PC-3 (cell line): ENCODE data around the gene MCRIP2. TPM values are rescaled to one million over a fixed set of nuclear protein-coding genes. Genes with fewer than 3 reads are reported as not detected.

Experiments used
- ATAC-seq: fragments of 200-7000 bp; cut with Tn5 transposase; 2 replicates; pipeline ENCODE4 v1.9.1; 2020; ENCODE audit warnings: mild to moderate bottlenecking, moderate library complexity
- BruUV-seq: library from RNA; stranded (reverse); fragments of 400-500 nt; replicated peaks from 2 replicates; lab custom pipeline; 2021; lab: Mats Ljungman, UMichigan
- CTCF ChIA-PET: fragments of 300-600 bp; sonication (Branson Sonifier 250); formaldehyde crosslinking; loops from one replicate; lab custom pipeline; 2022; ENCODE audit warnings: antibody characterized with exemption; lab: Charles Lee
- POLR2A ChIA-PET: fragments of 300-600 bp; sonication (Branson Sonifier 250); formaldehyde crosslinking; loops from one replicate; lab custom pipeline; 2022; ENCODE audit warnings: antibody characterized with exemption; ENCODE audit not compliant: unreplicated experiment; lab: Charles Lee
- DNase-seq: peaks from one replicate; pipeline ENCODE4 v3.0.0-alpha.2; 2015
- H2AFZ ChIP-seq: fragments of 300-600 bp; sonication (generic); 2 replicates; pipeline ENCODE4 v1.6.0; 2016; ENCODE audit warnings: antibody characterized with exemption, low read length
- H3F3A ChIP-seq: fragments of 300-600 bp; sonication (generic); one replicate; pipeline ENCODE4 v1.6.0; 2017; ENCODE audit warnings: antibody characterized with exemption, low read length, control low read depth, mild to moderate bottlenecking; ENCODE audit not compliant: unreplicated experiment
- H3K27ac ChIP-seq: fragments of 300-600 bp; sonication (generic); 2 replicates; pipeline ENCODE4 v1.5.1; 2016; ENCODE audit warnings: mild to moderate bottlenecking, low read length
- H3K27me3 ChIP-seq: fragments of 300-600 bp; sonication (generic); 2 replicates; pipeline ENCODE4 v1.6.1; 2016; ENCODE audit warnings: low read length, mixed read lengths
- H3K36me3 ChIP-seq: fragments of 300-600 bp; sonication (generic); 2 replicates; pipeline ENCODE4 v1.6.1; 2016; ENCODE audit warnings: low read depth, mixed run types, low read length, mixed read lengths
- H3K4me1 ChIP-seq: fragments of 300-600 bp; sonication (generic); 2 replicates; pipeline ENCODE4 v1.5.1; 2016; ENCODE audit warnings: low read length; ENCODE audit not compliant: insufficient read depth
- H3K4me2 ChIP-seq: fragments of 300-600 bp; sonication (generic); 2 replicates; pipeline ENCODE4 v1.6.0; 2016; ENCODE audit warnings: low read length
- H3K4me3 ChIP-seq: fragments of 300-600 bp; sonication (generic); 2 replicates; pipeline ENCODE4 v1.5.1; 2016; ENCODE audit warnings: mild to moderate bottlenecking, low read length, mixed read lengths
- H3K79me2 ChIP-seq: fragments of 300-600 bp; sonication (generic); 2 replicates; pipeline ENCODE4 v1.6.1; 2017; ENCODE audit warnings: low read length, mixed read lengths
- H3K9ac ChIP-seq: fragments of 300-600 bp; sonication (generic); 2 replicates; pipeline ENCODE4 v1.6.0; 2016; ENCODE audit warnings: mild to moderate bottlenecking, low read length
- H3K9me2 ChIP-seq: fragments of 300-600 bp; sonication (generic); replicated peaks from 2 replicates; pipeline ENCODE4 v1.6.1; 2016; ENCODE audit warnings: mixed run types, low read length, mixed read lengths
- H3K9me3 ChIP-seq: fragments of 300-600 bp; sonication (generic); 2 replicates; pipeline ENCODE4 v1.6.1; 2016; ENCODE audit warnings: low read length, mixed read lengths
- H4K20me1 ChIP-seq: fragments of 300-600 bp; sonication (generic); 2 replicates; pipeline ENCODE4 v1.6.1; 2016; ENCODE audit warnings: low read length, mixed read lengths
- EZH2 ChIP-seq: fragments of 300-600 bp; sonication (generic); IDR thresholded peaks from one replicate; pipeline ENCODE4 v1.6.1; 2017; ENCODE audit warnings: antibody characterized with exemption, mild to moderate bottlenecking, low read length; ENCODE audit not compliant: unreplicated experiment
- EZH2phosphoT487 ChIP-seq: fragments of 300-600 bp; sonication (generic); IDR thresholded peaks from 2 replicates; pipeline ENCODE4 v1.6.1; 2018; ENCODE audit warnings: mild to moderate bottlenecking, antibody characterized with exemption, low read length, borderline replicate concordance
- intact Hi-C: fragments of 100-400 bp; cut with micrococcal nuclease; formaldehyde crosslinking; loops from 2 replicates; pipeline ENCODE4 v1.9.0; 2023
- total RNA-seq: library from RNA; depleted of rRNA; stranded (reverse); fragments of >200 nt; gene quantifications from 2 replicates; pipeline ENCODE4 v1.2.3, GENCODE V29; 2014
- TF ChIP-seq, protein P1 (sequence below): fragments of 300-600 bp; sonication (generic); conservative IDR thresholded peaks from 2 replicates; pipeline ENCODE4 v1.5.1; 2017; ENCODE audit warnings: antibody characterized with exemption, low read depth, mild to moderate bottlenecking, low read length

The MCRIP2 gene
- total RNA-seq, 1 experiment from 2014 or later, result 83.5 TPM

GRCh38 chr16:694187-694862 is 52.7 kb downstream of the MCRIP2 start:
- no peak overlapping the region for H3K9ac ChIP-seq
- CTCF ChIA-PET, result no interaction called here

DNA sequence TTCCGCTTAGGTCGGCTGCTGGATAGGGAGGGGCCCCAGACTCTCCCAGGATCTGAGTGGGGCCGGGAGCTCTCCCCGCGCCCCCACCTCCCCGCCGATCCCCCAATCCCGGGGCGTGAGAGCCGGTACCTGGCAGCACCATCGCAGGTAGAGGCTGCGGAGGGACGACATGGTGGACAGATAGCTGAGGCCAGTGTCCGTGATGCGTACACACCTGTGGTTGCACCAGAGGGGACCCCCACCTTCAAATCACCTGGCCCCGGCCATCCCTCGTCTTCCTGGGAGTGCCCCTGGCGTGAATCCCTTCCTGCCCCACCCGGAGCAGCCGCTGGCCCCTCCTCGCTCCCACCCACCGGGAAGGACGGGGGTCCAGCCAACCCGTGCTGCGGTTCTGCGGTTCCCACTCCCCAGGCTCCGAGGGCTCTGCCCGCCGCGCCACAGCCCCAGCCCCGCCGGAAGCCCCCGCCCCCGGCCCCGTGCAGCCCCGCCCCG is 53.3 kb downstream of the MCRIP2 start:
- TF ChIP-seq, protein P1, sequence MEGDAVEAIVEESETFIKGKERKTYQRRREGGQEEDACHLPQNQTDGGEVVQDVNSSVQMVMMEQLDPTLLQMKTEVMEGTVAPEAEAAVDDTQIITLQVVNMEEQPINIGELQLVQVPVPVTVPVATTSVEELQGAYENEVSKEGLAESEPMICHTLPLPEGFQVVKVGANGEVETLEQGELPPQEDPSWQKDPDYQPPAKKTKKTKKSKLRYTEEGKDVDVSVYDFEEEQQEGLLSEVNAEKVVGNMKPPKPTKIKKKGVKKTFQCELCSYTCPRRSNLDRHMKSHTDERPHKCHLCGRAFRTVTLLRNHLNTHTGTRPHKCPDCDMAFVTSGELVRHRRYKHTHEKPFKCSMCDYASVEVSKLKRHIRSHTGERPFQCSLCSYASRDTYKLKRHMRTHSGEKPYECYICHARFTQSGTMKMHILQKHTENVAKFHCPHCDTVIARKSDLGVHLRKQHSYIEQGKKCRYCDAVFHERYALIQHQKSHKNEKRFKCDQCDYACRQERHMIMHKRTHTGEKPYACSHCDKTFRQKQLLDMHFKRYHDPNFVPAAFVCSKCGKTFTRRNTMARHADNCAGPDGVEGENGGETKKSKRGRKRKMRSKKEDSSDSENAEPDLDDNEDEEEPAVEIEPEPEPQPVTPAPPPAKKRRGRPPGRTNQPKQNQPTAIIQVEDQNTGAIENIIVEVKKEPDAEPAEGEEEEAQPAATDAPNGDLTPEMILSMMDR, result no peak
- TF ChIP-seq EZH2 (no peak), EZH2phosphoT487 (no peak)
- H3K27ac ChIP-seq, result no peak overlapping the region
- no peaks in the 10 kb centered on the region for H3K79me2 ChIP-seq
- peaks cover 14% of the 10 kb centered on the region; the same call in 1 of the 2 replicates for H3K4me1 ChIP-seq
- H3K27me3 ChIP-seq, result no peaks in the 10 kb centered on the region
- H3F3A ChIP-seq, result peaks cover 4% of the 10 kb centered on the region
- peak overlapping the region; percentile 65 for H3K4me3 ChIP-seq
- intact Hi-C loops, result no loop called here
- ATAC-seq, result no peak; the same call in 1 of the 2 replicates
- no peaks in the 10 kb centered on the region for H3K9me2 ChIP-seq
- no peaks in the 10 kb centered on the region for H3K36me3 ChIP-seq
- H3K9me3 ChIP-seq, result no peaks in the 10 kb centered on the region
- H3K4me2 ChIP-seq, result peak overlapping the region; percentile 88
- ChIA-PET CTCF (no interaction called here), POLR2A (interaction anchor here (1.0 to 1.1 kb wide), 2 partner anchors 59 to 93 kb away, joined by 4 to 9 read pairs; partner anchors contain the start of genes CHTF18, METTL26 and RPUSD1)
- no TSS peak for BruUV-seq
- H4K20me1 ChIP-seq, result no peaks in the 10 kb centered on the region
- no peak overlapping the region for H3K9ac ChIP-seq
- no peak for DNase-seq
- H2AFZ ChIP-seq, result no peak overlapping the region

More at GRCh38 chr16:694187-694862, 52.7 kb downstream of the MCRIP2 start:
- Histone ChIP-seq H3K27ac (no peak overlapping the region), H3K9me2 (no peaks in the 10 kb centered on the region), H3K27me3 (no peaks in the 10 kb centered on the region), H3K4me3 (peak overlapping the region; percentile 65), H3K36me3 (no peaks in the 10 kb centered on the region), H3K4me1 (peaks cover 18% of the 10 kb centered on the region; the same call in 1 of the 2 replicates), H3K4me2 (peak overlapping the region; percentile 88), H3K9me3 (no peaks in the 10 kb centered on the region), H3K79me2 (peaks cover 6% of the 10 kb centered on the region), H2AFZ (no peak overlapping the region), H3F3A (peaks cover 4% of the 10 kb centered on the region), H4K20me1 (no peaks in the 10 kb centered on the region)
- BruUV-seq, result no TSS peak
- no peak for ATAC-seq
- POLR2A ChIA-PET, result no interaction called here
- TF ChIP-seq EZH2phosphoT487 (no peak), EZH2 (no peak)
- TF ChIP-seq, protein P1, result no peak
- no peak for DNase-seq
- intact Hi-C loops, result no loop called here
